ENCODE results near the gene NKAPD1.

DNA sequence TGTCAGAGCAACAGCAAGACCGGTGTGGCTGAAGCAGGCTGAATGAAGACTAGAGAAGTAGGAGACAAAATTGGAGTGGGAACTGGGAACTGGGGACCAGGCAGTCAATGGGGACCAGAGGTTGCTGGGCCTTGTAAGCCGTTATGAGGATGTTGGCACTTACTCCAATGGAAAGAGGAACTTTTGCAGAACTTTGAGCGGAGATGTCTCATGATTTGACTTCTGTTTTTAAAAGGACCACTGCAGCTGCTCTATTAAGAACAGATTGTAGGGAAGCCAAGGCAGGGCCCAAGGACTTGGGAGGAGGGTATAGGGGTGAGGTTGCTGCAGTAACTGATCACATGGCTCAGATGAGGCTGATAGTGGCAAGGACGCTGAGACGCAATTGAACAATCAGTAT is 55.6 kb downstream of the NKAPD1 start:
- TF ChIP-seq, protein P1, sequence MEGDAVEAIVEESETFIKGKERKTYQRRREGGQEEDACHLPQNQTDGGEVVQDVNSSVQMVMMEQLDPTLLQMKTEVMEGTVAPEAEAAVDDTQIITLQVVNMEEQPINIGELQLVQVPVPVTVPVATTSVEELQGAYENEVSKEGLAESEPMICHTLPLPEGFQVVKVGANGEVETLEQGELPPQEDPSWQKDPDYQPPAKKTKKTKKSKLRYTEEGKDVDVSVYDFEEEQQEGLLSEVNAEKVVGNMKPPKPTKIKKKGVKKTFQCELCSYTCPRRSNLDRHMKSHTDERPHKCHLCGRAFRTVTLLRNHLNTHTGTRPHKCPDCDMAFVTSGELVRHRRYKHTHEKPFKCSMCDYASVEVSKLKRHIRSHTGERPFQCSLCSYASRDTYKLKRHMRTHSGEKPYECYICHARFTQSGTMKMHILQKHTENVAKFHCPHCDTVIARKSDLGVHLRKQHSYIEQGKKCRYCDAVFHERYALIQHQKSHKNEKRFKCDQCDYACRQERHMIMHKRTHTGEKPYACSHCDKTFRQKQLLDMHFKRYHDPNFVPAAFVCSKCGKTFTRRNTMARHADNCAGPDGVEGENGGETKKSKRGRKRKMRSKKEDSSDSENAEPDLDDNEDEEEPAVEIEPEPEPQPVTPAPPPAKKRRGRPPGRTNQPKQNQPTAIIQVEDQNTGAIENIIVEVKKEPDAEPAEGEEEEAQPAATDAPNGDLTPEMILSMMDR (IDR thresholded peaks at IDR 0.05) = no peak
- TF ChIP-seq, protein P2, sequence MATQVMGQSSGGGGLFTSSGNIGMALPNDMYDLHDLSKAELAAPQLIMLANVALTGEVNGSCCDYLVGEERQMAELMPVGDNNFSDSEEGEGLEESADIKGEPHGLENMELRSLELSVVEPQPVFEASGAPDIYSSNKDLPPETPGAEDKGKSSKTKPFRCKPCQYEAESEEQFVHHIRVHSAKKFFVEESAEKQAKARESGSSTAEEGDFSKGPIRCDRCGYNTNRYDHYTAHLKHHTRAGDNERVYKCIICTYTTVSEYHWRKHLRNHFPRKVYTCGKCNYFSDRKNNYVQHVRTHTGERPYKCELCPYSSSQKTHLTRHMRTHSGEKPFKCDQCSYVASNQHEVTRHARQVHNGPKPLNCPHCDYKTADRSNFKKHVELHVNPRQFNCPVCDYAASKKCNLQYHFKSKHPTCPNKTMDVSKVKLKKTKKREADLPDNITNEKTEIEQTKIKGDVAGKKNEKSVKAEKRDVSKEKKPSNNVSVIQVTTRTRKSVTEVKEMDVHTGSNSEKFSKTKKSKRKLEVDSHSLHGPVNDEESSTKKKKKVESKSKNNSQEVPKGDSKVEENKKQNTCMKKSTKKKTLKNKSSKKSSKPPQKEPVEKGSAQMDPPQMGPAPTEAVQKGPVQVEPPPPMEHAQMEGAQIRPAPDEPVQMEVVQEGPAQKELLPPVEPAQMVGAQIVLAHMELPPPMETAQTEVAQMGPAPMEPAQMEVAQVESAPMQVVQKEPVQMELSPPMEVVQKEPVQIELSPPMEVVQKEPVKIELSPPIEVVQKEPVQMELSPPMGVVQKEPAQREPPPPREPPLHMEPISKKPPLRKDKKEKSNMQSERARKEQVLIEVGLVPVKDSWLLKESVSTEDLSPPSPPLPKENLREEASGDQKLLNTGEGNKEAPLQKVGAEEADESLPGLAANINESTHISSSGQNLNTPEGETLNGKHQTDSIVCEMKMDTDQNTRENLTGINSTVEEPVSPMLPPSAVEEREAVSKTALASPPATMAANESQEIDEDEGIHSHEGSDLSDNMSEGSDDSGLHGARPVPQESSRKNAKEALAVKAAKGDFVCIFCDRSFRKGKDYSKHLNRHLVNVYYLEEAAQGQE (IDR thresholded peaks at IDR 0.05; ENCODE audit: insufficient read depth in 1 of 2, low read depth in 2 of 2, low read length in 1 of 2) = no peak
- TF ChIP-seq POLR2AphosphoS5 (IDR thresholded peaks at IDR 0.05; ENCODE audit: low read depth, low read length) (no peak), SIN3A (IDR thresholded peaks at IDR 0.05; ENCODE audit: borderline replicate concordance, insufficient read depth, low read depth, low read length) (no peak), TCF7L2 (IDR thresholded peaks at IDR 0.05; ENCODE audit: low read depth, low read length) (no peak)

Data from Panc1 (cell line).